Large intestine (tissue), 3 donors: ENCODE measurements around the gene ING3. TPM values are rescaled to one million over a fixed set of nuclear protein-coding genes. Genes with fewer than 3 reads are reported as not detected.
A peak's percentile ranks its signal among the peaks of the same experiment; 100 is the strongest.

ENCODE experiments used
- DNase-seq, 2 donors: peaks; one replicate each; pipeline versions ENCODE4 v3.0.0 to v3.0.0-alpha.2; 2013
- H3K27ac ChIP-seq: one replicate; pipeline ENCODE4 v1.5.1; 2013; ENCODE audit warnings: low read length
- H3K27me3 ChIP-seq: 2 replicates; pipeline ENCODE4 v1.6.1; 2013; ENCODE audit warnings: low read length; ENCODE audit not compliant: control insufficient read depth, insufficient read depth
- H3K36me3 ChIP-seq: 2 replicates; pipeline ENCODE4 v1.6.1; 2013; ENCODE audit warnings: low read length; ENCODE audit not compliant: control insufficient read depth, insufficient read depth
- H3K4me1 ChIP-seq: one replicate; pipeline ENCODE4 v1.6.1; 2013; ENCODE audit warnings: low read length; ENCODE audit not compliant: control insufficient read depth, insufficient read depth
- H3K4me3 ChIP-seq: one replicate; pipeline ENCODE4 v1.5.1; 2013; ENCODE audit warnings: low read length
- H3K9me3 ChIP-seq: one replicate; pipeline ENCODE4 v1.6.1; 2013; ENCODE audit warnings: mild to moderate bottlenecking, low read depth, low read length, moderate library complexity; ENCODE audit not compliant: control insufficient read depth
- WGBS: methylation state at CpG from one replicate; pipeline ENCODE4 v1.1.5; 2013; ENCODE audit warnings: low lambda C conversion rate; ENCODE audit not compliant: insufficient coverage; 5-methylcytosine and 5-hydroxymethylcytosine counted together
- polyA plus RNA-seq: library from polyadenylated mRNA; unstranded; fragments of 120-200 nt; gene quantifications from one replicate; pipeline ENCODE4 v1.2.1, GENCODE V29; 2013

The ING3 gene
- polyA plus RNA-seq, 1 donor, result 22.6 TPM

- Histone ChIP-seq H3K36me3 (no peaks in the 10 kb centered on the region), H3K27ac (no peak overlapping the region), H3K9me3 (no peaks in the 10 kb centered on the region), H3K4me1 (peaks cover 3% of the 10 kb centered on the region), H3K27me3 (peaks cover 2% of the 10 kb centered on the region), H3K4me3 (no peak overlapping the region)
- WGBS, result 100% methylated on average over 2 of the region's 5 CpGs
- no peak for DNase-seq
These were observed 44.2 kb downstream of the ING3 start for GRCh38 chr7:120994512-120995410.

DNA sequence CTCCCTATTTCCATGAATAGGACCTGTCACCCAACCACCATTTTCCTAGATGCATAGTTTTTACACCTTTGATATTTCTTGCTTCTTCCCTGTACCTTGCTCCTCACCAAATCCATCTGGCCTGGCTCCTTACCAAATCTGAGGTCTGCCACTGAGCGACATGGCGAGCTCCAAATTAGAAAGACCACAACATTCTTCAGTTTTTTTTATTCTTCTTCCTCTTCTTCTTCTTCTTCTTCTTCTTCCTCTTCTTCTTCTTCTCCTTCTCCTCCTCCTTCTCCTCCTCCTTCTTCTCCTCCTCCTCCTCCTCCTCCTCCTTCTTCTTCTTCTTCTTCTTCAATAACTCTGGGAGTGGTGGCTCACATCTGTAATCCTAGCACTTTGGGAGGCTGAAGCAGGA lies 45.1 kb downstream of the ING3 start:
- no peaks in the 10 kb centered on the region for H3K9me3 ChIP-seq
- no peaks in the 10 kb centered on the region for H3K36me3 ChIP-seq
- no peak overlapping the region for H3K4me3 ChIP-seq
- no peak overlapping the region for H3K27ac ChIP-seq
- peaks cover 2% of the 10 kb centered on the region for H3K27me3 ChIP-seq
- H3K4me1 ChIP-seq, result peaks cover 3% of the 10 kb centered on the region
- no peak for DNase-seq
- WGBS, result 86% methylated on average over 2 of the region's 2 CpGs

- no CpG with 5 or more reads among the region's 2 CpGs for WGBS
- Histone ChIP-seq H3K4me1 (peaks cover 3% of the 10 kb centered on the region), H3K4me3 (no peak overlapping the region), H3K27me3 (no peaks in the 10 kb centered on the region), H3K36me3 (no peaks in the 10 kb centered on the region), H3K27ac (peak overlapping the region; percentile 20), H3K9me3 (no peaks in the 10 kb centered on the region)
- peak; percentile 32 to 50 for DNase-seq
These were observed 45.9 kb downstream of the ING3 start for GRCh38 chr7:120996333-120996987.

GRCh38 chr7:120996988-120997345 lies 46.4 kb downstream of the ING3 start:
- Histone ChIP-seq H3K27ac (peak overlapping the region; percentile 20), H3K36me3 (no peaks in the 10 kb centered on the region), H3K4me1 (peaks cover 3% of the 10 kb centered on the region), H3K9me3 (no peaks in the 10 kb centered on the region), H3K27me3 (no peaks in the 10 kb centered on the region), H3K4me3 (no peak overlapping the region)
- no peak for DNase-seq

DNA sequence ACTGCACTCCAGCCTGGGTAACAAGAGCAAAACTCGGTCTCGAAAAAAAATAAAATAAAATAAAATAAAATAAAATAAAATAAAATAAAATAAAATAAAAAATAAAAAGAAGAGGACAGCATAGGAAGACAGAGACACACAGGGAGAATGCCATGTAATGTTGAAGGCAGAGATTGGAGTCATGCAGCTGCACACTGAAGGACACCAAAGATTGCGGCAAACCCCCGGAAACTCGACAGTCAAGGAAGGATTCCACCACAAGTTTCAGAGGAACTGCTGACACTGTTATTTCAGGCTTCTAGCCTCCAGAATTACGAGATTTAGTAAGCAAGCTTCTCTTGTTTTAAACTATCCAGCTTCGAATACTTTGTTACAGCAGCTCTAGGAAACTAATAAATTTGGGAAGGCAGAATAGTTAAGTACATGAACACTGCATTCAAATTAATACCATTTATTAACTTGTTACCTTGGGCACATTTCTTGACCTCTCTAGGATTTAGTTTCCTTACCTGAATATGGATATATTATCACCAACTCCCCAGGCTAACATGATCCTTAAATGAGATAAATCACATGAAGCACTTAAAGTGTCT lies 47.4 kb downstream of the ING3 start:
- DNase-seq, result no peak
- H3K27ac ChIP-seq, result no peak overlapping the region
- 100% methylated on average over 2 of the region's 7 CpGs for WGBS
- peaks cover 3% of the 10 kb centered on the region for H3K4me1 ChIP-seq
- no peak overlapping the region for H3K4me3 ChIP-seq
- no peaks in the 10 kb centered on the region for H3K27me3 ChIP-seq
- H3K36me3 ChIP-seq, result no peaks in the 10 kb centered on the region
- H3K9me3 ChIP-seq, result no peaks in the 10 kb centered on the region

DNA sequence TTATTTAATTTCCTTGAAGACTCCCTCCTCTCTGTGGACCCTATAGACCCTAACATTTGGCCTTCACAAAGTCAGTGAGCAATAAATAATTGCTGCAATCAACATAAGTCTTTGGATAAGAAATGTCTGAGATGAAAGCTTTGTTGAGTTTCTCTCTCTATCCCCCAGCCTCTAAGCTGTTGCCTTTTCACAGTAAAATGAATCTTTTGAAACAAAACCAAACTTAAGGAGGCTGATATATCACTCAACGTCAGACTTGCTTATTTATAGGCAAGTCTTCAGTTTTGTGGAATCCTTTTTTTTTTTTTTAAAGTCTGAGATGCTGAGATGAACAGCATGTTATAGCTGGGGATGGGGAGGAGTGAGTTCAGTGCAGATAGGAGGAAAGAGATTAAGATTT lies 47.9 kb downstream of the ING3 start:
- 40% methylated on average over 1 of the region's 1 CpG for WGBS
- H3K36me3 ChIP-seq, result no peaks in the 10 kb centered on the region
- H3K9me3 ChIP-seq, result no peaks in the 10 kb centered on the region
- H3K4me1 ChIP-seq, result peaks cover 3% of the 10 kb centered on the region
- H3K4me3 ChIP-seq, result no peak overlapping the region
- no peaks in the 10 kb centered on the region for H3K27me3 ChIP-seq
- no peak overlapping the region for H3K27ac ChIP-seq
- no peak for DNase-seq

- H3K9me3 ChIP-seq, result no peaks in the 10 kb centered on the region
- no peak overlapping the region for H3K4me3 ChIP-seq
- WGBS, result 67% methylated on average over 1 of the region's 2 CpGs
- DNase-seq, result no peak
- H3K27ac ChIP-seq, result no peak overlapping the region
- no peaks in the 10 kb centered on the region for H3K27me3 ChIP-seq
- H3K36me3 ChIP-seq, result no peaks in the 10 kb centered on the region
- H3K4me1 ChIP-seq, result peaks cover 3% of the 10 kb centered on the region
These were observed 48.5 kb downstream of the ING3 start for GRCh38 chr7:120998996-120999565.

DNA sequence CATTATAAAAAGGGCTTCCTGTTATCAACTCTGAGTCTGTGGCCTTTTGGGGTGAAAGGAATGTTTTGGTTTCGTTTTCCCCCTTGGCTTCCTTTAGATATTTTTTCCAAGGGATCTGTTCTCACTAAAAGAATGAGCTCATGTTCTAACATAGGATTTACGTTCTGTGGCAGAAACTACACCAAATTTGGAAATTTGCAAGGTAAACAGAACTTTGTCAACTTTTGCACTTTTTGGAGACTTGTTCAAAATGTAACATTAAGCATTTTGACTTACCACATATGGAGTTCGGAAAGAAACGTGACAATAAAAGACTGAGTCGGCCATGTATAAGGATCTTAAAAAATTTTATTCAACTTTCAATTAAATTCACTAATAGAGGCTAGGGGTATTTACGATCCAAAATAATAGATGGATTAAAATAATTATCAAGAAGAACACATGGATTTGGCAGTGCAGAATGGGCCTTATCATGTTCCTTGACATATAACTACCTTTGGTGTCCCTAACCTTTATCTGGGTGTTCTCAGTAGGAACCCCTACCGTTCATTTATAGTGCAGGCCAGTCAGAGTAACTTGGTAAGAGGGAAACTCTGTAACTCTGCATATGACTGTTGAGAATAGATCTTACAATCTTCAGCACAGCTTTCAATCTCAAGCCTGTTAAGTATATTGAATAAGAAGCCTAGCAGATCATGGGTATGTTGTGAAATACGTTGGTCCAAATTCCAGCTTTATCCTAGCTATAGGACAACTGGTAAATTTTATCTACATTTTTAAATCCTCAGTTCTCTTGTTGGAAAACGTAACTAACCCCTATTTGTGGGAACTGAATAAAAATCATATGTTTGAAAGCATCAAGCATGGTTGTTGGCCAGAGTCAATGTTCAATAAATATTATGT lies 49.8 kb downstream of the ING3 start:
- WGBS, result 87% methylated on average over 4 of the region's 9 CpGs
- Histone ChIP-seq H3K27me3 (no peaks in the 10 kb centered on the region), H3K27ac (no peak overlapping the region), H3K4me3 (no peak overlapping the region), H3K4me1 (peaks cover 3% of the 10 kb centered on the region), H3K9me3 (no peaks in the 10 kb centered on the region), H3K36me3 (no peaks in the 10 kb centered on the region)
- DNase-seq, result peak in 1 of 2 donors; percentile 31

GRCh38 chr7:121001234-121001906 lies 50.8 kb downstream of the ING3 start:
- Histone ChIP-seq H3K4me1 (peaks cover 3% of the 10 kb centered on the region), H3K27me3 (peaks cover 2% of the 10 kb centered on the region), H3K27ac (no peak overlapping the region), H3K9me3 (no peaks in the 10 kb centered on the region), H3K36me3 (no peaks in the 10 kb centered on the region), H3K4me3 (no peak overlapping the region)
- no peak for DNase-seq
- WGBS, result 94% methylated on average over 2 of the region's 3 CpGs
